ENCODE data around the gene P2RY2.

DNA sequence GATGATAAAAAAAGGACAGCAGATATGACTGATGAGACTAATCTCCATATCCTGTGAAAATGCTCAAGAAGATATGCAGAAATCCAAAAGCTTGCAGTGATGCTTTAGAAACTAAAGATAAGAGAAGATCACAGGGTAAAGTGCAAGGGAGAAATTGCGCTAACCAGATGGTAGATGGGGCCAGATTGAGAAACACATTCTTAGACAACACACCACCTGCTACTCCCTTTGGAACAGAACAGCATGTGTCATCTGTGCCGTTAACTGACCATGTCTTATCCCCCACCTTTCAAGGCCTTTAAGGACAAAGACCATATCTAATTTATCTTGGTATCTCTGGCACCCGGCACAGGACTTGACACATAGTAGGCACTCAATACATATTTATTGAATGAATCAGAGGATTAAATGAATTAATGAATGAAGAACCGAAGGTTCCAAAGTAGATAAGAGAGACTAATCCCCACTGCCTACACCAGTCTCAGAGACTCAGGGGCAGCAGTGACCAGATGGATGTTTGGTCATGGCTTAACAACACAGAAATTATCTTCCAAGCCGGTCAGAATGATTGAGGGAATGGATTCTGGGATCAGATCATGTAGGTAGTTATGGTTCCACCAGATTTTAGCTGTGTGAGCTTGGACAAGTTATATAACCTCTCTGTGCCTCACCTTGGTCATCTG, 12.3 kb upstream of the P2RY2 start:
- TF ChIP-seq POLR2AphosphoS5 (IDR thresholded peaks at IDR 0.05; ENCODE audit: low read depth, low read length) (no peak), TAF1 (IDR thresholded peaks at IDR 0.05; ENCODE audit: borderline replicate concordance, insufficient read depth, low read length) (no peak), SIN3A (IDR thresholded peaks at IDR 0.05; ENCODE audit: borderline replicate concordance, insufficient read depth, low read length) (no peak)
